ENCODE measurements around the gene PRKCA.

GRCh38 chr17:66813296-66813695, 510.9 kb downstream of the PRKCA start:
- no peak for TF ChIP-seq ZNF274 (IDR thresholded peaks at IDR 0.05; ENCODE audit: low read depth, low read length)
- TF ChIP-seq YY1 (IDR thresholded peaks at IDR 0.05; ENCODE audit: insufficient read depth, insufficient read length), result no peak

Measured in NT2/D1 (cell line).